Measurements from ENCODE around the gene BTBD18.
A peak's percentile ranks its signal among the peaks of the same experiment; 100 is the strongest.

The BTBD18 gene

GRCh38 chr11:57742087-57742452 is 9.5 kb downstream of the BTBD18 start:
- TF ChIP-seq POLR2AphosphoS5 (IDR thresholded peaks at IDR 0.05; ENCODE audit: low read depth, low read length) = no peak
- TF ChIP-seq REST (IDR thresholded peaks at IDR 0.05; ENCODE audit: insufficient read depth in 1 of 2, low read depth in 2 of 2, low read length in 2 of 2) = peak in 1 of 2 experiments; percentile 38; a peak in 1 of 4 replicates
- TF ChIP-seq FOXP2 (optimal IDR thresholded peaks at IDR 0.05; ENCODE audit: borderline replicate concordance, extremely low read depth, extremely low read length, insufficient read depth) = no peak
- no peak for TF ChIP-seq TAF1 (IDR thresholded peaks at IDR 0.05; ENCODE audit: borderline replicate concordance, insufficient read depth, low read length)

DNA sequence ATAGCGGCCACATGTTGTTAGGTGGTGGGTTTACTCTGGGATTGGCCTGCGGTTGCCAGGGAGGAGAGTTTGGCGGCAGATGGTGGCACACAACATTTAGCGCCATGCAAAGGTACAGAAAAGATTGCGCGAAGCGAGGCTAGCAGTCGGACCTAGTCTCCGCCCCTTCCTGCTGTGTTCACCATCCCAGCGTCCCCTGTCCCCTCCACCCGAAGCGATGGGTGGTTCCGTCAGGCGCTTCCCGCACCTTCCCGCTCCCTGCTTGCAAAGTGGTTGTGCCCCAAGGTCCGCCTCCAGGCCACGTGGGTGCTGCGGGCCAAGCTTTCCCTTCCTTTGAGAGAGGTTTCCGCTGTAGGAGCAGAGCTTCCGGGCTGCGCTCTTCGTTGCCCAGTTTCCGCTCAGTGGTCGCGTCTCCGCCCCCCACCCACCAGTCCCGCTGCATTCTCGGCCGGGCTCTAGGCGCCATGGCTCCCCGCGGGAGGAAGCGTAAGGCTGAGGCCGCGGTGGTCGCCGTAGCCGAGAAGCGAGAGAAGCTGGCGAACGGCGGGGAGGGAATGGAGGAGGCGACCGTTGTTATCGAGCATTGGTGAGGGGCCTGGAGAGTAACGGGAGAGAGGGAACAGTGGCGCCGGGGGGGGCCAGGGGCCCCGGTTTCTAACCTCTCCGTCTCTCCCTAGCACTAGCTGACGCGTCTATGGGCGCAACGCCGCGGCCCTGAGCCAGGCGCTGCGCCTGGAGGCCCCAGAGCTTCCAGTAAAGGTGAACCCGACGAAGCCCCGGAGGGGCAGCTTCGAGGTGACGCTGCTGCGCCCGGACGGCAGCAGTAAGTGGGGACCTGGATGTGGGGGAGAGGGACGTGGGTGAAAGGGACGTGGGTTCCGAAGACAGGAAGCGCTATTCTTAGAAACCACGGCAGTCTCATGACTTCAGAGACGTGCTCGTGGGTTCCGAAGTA is 10.2 kb downstream of the BTBD18 start, which contains the start of gene SELENOH:
Gene SELENOH (plus strand): TSS at position 360 of the 955 bp plus-strand sequence. CDS start 105 bp downstream, at position 465.
- TF ChIP-seq FOXP2 (optimal IDR thresholded peaks at IDR 0.05; ENCODE audit: borderline replicate concordance, extremely low read depth, extremely low read length, insufficient read depth) (peak; percentile 99), TAF1 (IDR thresholded peaks at IDR 0.05; ENCODE audit: borderline replicate concordance, insufficient read depth, low read length) (peak; percentile 92; the same call in 1 of the 2 replicates), SIN3A (IDR thresholded peaks at IDR 0.05; ENCODE audit: borderline replicate concordance, insufficient read depth, low read length) (peak; percentile 61; the same call in 1 of the 2 replicates), REST (IDR thresholded peaks at IDR 0.05; ENCODE audit: insufficient read depth in 1 of 2, low read depth in 2 of 2, low read length in 2 of 2) (0 out of 4 replicates have a peak, but pooled peaks of 1 of the 2 experiments have one; percentile 34), POLR2AphosphoS5 (IDR thresholded peaks at IDR 0.05; ENCODE audit: low read depth, low read length) (peak; percentile 98)

GRCh38 chr11:57735619-57736298 is 15.9 kb downstream of the BTBD18 start:
- TF ChIP-seq TAF1 (IDR thresholded peaks at IDR 0.05; ENCODE audit: borderline replicate concordance, insufficient read depth, low read length) = no peak
- no peak for TF ChIP-seq FOXP2 (optimal IDR thresholded peaks at IDR 0.05; ENCODE audit: borderline replicate concordance, extremely low read depth, extremely low read length, insufficient read depth)
- no peak for TF ChIP-seq SIN3A (IDR thresholded peaks at IDR 0.05; ENCODE audit: borderline replicate concordance, insufficient read depth, low read length)
- no peak for TF ChIP-seq POLR2AphosphoS5 (IDR thresholded peaks at IDR 0.05; ENCODE audit: low read depth, low read length)

GRCh38 chr11:57732661-57733060 is 19.0 kb downstream of the BTBD18 start:
- TF ChIP-seq REST (IDR thresholded peaks at IDR 0.05; ENCODE audit: insufficient read depth in 1 of 2, low read depth in 2 of 2, low read length in 2 of 2) (no peak), SIN3A (IDR thresholded peaks at IDR 0.05; ENCODE audit: borderline replicate concordance, insufficient read depth, low read length) (no peak)

GRCh38 chr11:57729479-57729878 is 22.1 kb downstream of the BTBD18 start:
- TF ChIP-seq SIN3A (IDR thresholded peaks at IDR 0.05; ENCODE audit: borderline replicate concordance, insufficient read depth, low read length) (no peak), TAF1 (IDR thresholded peaks at IDR 0.05; ENCODE audit: borderline replicate concordance, insufficient read depth, low read length) (no peak), REST (IDR thresholded peaks at IDR 0.05; ENCODE audit: insufficient read depth in 1 of 2, low read depth in 2 of 2, low read length in 2 of 2) (no peak), FOXP2 (optimal IDR thresholded peaks at IDR 0.05; ENCODE audit: borderline replicate concordance, extremely low read depth, extremely low read length, insufficient read depth) (no peak), POLR2AphosphoS5 (IDR thresholded peaks at IDR 0.05; ENCODE audit: low read depth, low read length) (no peak)
